ENCODE results near the gene C4orf50. TPM values are rescaled to one million over a fixed set of nuclear protein-coding genes. Genes with fewer than 3 reads are reported as not detected.

The C4orf50 gene
- total RNA-seq, 1 experiment from 2014 or later = not detected

GRCh38 chr4:5887011-5887360 lies 131.2 kb downstream of the C4orf50 start:
- Histone ChIP-seq H3K4me2 (no peak overlapping the region), H3K36me3 (ENCODE audit: low read depth) (no peaks in the 10 kb centered on the region), H3K27ac (no peak overlapping the region), H3K9me3 (ENCODE audit: insufficient read depth, low read depth) (no peaks in the 10 kb centered on the region), H3K27me3 (ENCODE audit: insufficient read depth, low read depth) (no peaks in the 10 kb centered on the region), H3K4me1 (replicated peaks; ENCODE audit: insufficient read depth) (no peaks in the 10 kb centered on the region), H4K20me1 (ENCODE audit: insufficient read depth) (no peaks in the 10 kb centered on the region), H3K4me3 (no peak overlapping the region), H3F3A (ENCODE audit: insufficient read depth, low read depth) (no peaks in the 10 kb centered on the region), H2AFZ (no peak overlapping the region), H3K79me2 (ENCODE audit: low read depth) (no peaks in the 10 kb centered on the region), H3K9me2 (ENCODE audit: insufficient read depth) (no peaks in the 10 kb centered on the region)
- BruUV-seq (replicated peaks) = no TSS peak
- POLR2A ChIA-PET (ENCODE audit: unreplicated experiment) = interaction anchor here (0.8 kb wide), 1 partner anchor 226 kb away, joined by 7 read pairs; no protein-coding TSS in a partner anchor
- TF ChIP-seq CTCF (conservative IDR thresholded peaks at IDR 0.05) = no peak
- TF ChIP-seq EZH2 (IDR thresholded peaks at IDR 0.05; ENCODE audit: low read depth) = no peak
- DNase-seq = no peak
- intact Hi-C loops (cut with micrococcal nuclease; ENCODE audit: unreplicated experiment) = no loop called here
- CTCF ChIA-PET = no interaction called here

GRCh38 chr4:5885733-5886132 lies 132.5 kb downstream of the C4orf50 start:
- intact Hi-C loops (cut with micrococcal nuclease; ENCODE audit: unreplicated experiment) = no loop called here
- Histone ChIP-seq H3K9me2 (ENCODE audit: insufficient read depth) (no peaks in the 10 kb centered on the region), H2AFZ (no peak overlapping the region), H3F3A (ENCODE audit: insufficient read depth, low read depth) (no peaks in the 10 kb centered on the region), H3K27me3 (ENCODE audit: insufficient read depth, low read depth) (no peaks in the 10 kb centered on the region), H3K36me3 (ENCODE audit: low read depth) (no peaks in the 10 kb centered on the region), H3K4me2 (no peak overlapping the region), H3K9me3 (ENCODE audit: insufficient read depth, low read depth) (no peaks in the 10 kb centered on the region), H3K4me3 (no peak overlapping the region), H3K27ac (no peak overlapping the region), H3K4me1 (replicated peaks; ENCODE audit: insufficient read depth) (no peaks in the 10 kb centered on the region), H4K20me1 (ENCODE audit: insufficient read depth) (no peaks in the 10 kb centered on the region), H3K79me2 (ENCODE audit: low read depth) (no peaks in the 10 kb centered on the region)
- DNase-seq = no peak
- POLR2A ChIA-PET (ENCODE audit: unreplicated experiment) = no interaction called here
- CTCF ChIA-PET = no interaction called here
- TF ChIP-seq EZH2 (IDR thresholded peaks at IDR 0.05; ENCODE audit: low read depth) (no peak), CTCF (conservative IDR thresholded peaks at IDR 0.05) (no peak)
- BruUV-seq (replicated peaks) = no TSS peak

- H3K4me3 ChIP-seq = no peak overlapping the region
- no peak for DNase-seq
- ChIA-PET POLR2A (ENCODE audit: unreplicated experiment) (no interaction called here), CTCF (no interaction called here)
- no peak overlapping the region for H3K27ac ChIP-seq
- H4K20me1 ChIP-seq (ENCODE audit: insufficient read depth) = no peaks in the 10 kb centered on the region
- no peak for TF ChIP-seq EZH2 (IDR thresholded peaks at IDR 0.05; ENCODE audit: low read depth)
- TF ChIP-seq CTCF (conservative IDR thresholded peaks at IDR 0.05) = no peak
- no peaks in the 10 kb centered on the region for H3K9me3 ChIP-seq (ENCODE audit: insufficient read depth, low read depth)
- H3K79me2 ChIP-seq (ENCODE audit: low read depth) = no peaks in the 10 kb centered on the region
- BruUV-seq (replicated peaks) = no TSS peak
- no peaks in the 10 kb centered on the region for H3F3A ChIP-seq (ENCODE audit: insufficient read depth, low read depth)
- H2AFZ ChIP-seq = no peak overlapping the region
- H3K4me1 ChIP-seq (replicated peaks; ENCODE audit: insufficient read depth) = no peaks in the 10 kb centered on the region
- H3K9me2 ChIP-seq (ENCODE audit: insufficient read depth) = no peaks in the 10 kb centered on the region
- no peak overlapping the region for H3K4me2 ChIP-seq
- intact Hi-C loops (cut with micrococcal nuclease; ENCODE audit: unreplicated experiment) = no loop called here
- no peaks in the 10 kb centered on the region for H3K36me3 ChIP-seq (ENCODE audit: low read depth)
- H3K27me3 ChIP-seq (ENCODE audit: insufficient read depth, low read depth) = no peaks in the 10 kb centered on the region
Observed at GRCh38 chr4:5884796-5885195, 133.4 kb downstream of the C4orf50 start.

Data from PC-9 (cell line).